Endothelial cell of umbilical vein (primary cell): Measurements from ENCODE around the gene MRPL47. TPM values are rescaled to one million over a fixed set of nuclear protein-coding genes. Genes with fewer than 3 reads are reported as not detected.

Experiments used
- BruUV-seq: library from RNA; stranded (reverse); fragments of 400-500 nt; replicated peaks from 2 replicates; lab custom pipeline; 2021; lab: Mats Ljungman, UMichigan
- CTCF ChIA-PET: fragments of 300-600, 350-600 bp; sonication (Branson Sonifier 250); formaldehyde crosslinking; loops from one replicate; lab custom pipeline; 2021; ENCODE audit warnings: antibody characterized with exemption, inconsistent platforms; lab: Charles Lee
- POLR2A ChIA-PET: fragments of 300-600, 350-600 bp; sonication (Branson Sonifier 250); formaldehyde crosslinking; loops from one replicate; lab custom pipeline; 2021; ENCODE audit warnings: antibody characterized with exemption, inconsistent platforms; lab: Charles Lee
- DNase-seq: peaks from one replicate; pipeline ENCODE4 v3.0.0-alpha.2; 2011; ENCODE audit warnings: low read depth, low spot score
- FAIRE-seq: peaks from 2 replicates; lab custom pipeline; 2011; peaks lifted over from hg19 to GRCh38; lab: Jason Lieb, UNC
- H2AFZ ChIP-seq: 2 replicates; pipeline ENCODE4 v1.6.0; 2012; ENCODE audit warnings: low read depth, low read length, control low read depth, inconsistent platforms
- H3K27ac ChIP-seq: 2 replicates; pipeline ENCODE4 v1.5.1; 2011; ENCODE audit warnings: low read depth, mild to moderate bottlenecking, control low read depth, low read length, moderate library complexity; ENCODE audit not compliant: insufficient read depth
- H3K27me3 ChIP-seq, 2 experiments: 2 replicates each; pipeline versions ENCODE4 v1.6.0 to v1.6.1; 2011; ENCODE audit warnings: low read length in 2 of 2, mixed read lengths in 1 of 2; ENCODE audit not compliant: control insufficient read depth in 2 of 2, insufficient read depth in 2 of 2
- H3K36me3 ChIP-seq, 2 experiments: 2 replicates in 1 of 2; 3 replicates in 1 of 2; pipeline ENCODE4 v1.5.1; 2011; ENCODE audit warnings: low read length in 2 of 2, mild to moderate bottlenecking in 1 of 2, moderate library complexity in 1 of 2; ENCODE audit not compliant: control insufficient read depth in 2 of 2, insufficient read depth in 2 of 2; ENCODE audit errors: extremely low read depth in 1 of 2
- H3K4me1 ChIP-seq: 3 replicates; pipeline ENCODE4 v1.5.1; 2011; ENCODE audit warnings: mild to moderate bottlenecking, low read length; ENCODE audit not compliant: control insufficient read depth, insufficient read depth; ENCODE audit errors: extremely low read depth
- H3K4me2 ChIP-seq: 2 replicates; pipeline ENCODE4 v1.6.1; 2011; ENCODE audit warnings: low read length, control low read depth, mixed read lengths; ENCODE audit not compliant: insufficient read depth
- H3K4me3 ChIP-seq, 3 experiments: fragments of 200-600 bp in 1 of 3; sonication (generic), shearing (Covaris generic) in 1 of 3; replicated peaks in 1 of 3; 2 replicates each; pipeline ENCODE4 v1.5.1; 2011 to 2016; ENCODE audit warnings: control low read depth in 3 of 3, low read length in 3 of 3, mild to moderate bottlenecking in 2 of 3, inconsistent platforms in 1 of 3, low read depth in 1 of 3, moderate library complexity in 1 of 3; ENCODE audit not compliant: insufficient read depth in 1 of 3
- H3K79me2 ChIP-seq: 2 replicates; pipeline ENCODE4 v1.6.0; 2012; ENCODE audit warnings: low read length, inconsistent platforms; ENCODE audit not compliant: control insufficient read depth, insufficient read depth
- H3K9ac ChIP-seq: replicated peaks from 2 replicates; pipeline ENCODE3; 2011; ENCODE audit warnings: low read length, control low read depth; ENCODE audit not compliant: insufficient read depth; ENCODE audit errors: extremely low read depth
- H3K9me1 ChIP-seq: replicated peaks from 3 replicates; pipeline ENCODE4 v1.6.0; 2011; ENCODE audit warnings: mild to moderate bottlenecking, low read length; ENCODE audit not compliant: control insufficient read depth, insufficient read depth; ENCODE audit errors: extremely low read depth
- H3K9me3 ChIP-seq: replicated peaks from 2 replicates; pipeline ENCODE4 v1.5.1; 2012; ENCODE audit warnings: low read length, inconsistent platforms; ENCODE audit not compliant: control insufficient read depth, insufficient read depth
- H4K20me1 ChIP-seq: replicated peaks from 2 replicates; pipeline ENCODE3; 2011; ENCODE audit warnings: mild to moderate bottlenecking, low read length; ENCODE audit not compliant: control insufficient read depth, insufficient read depth; ENCODE audit errors: extremely low read depth
- CTCF ChIP-seq, 2 donors: IDR thresholded peaks; 1 replicate in 1 of 2; 2 replicates in 1 of 2; pipeline ENCODE4 v1.5.1; 2011; ENCODE audit warnings: low read length in 2 of 2, mild to moderate bottlenecking in 2 of 2, moderate library complexity in 2 of 2, control low read depth in 1 of 2, inconsistent platforms in 1 of 2, low read depth in 1 of 2; ENCODE audit not compliant: insufficient read depth in 1 of 2; ENCODE audit errors: extremely low read depth in 1 of 2
- EZH2 ChIP-seq: IDR thresholded peaks from 2 replicates; pipeline ENCODE4 v1.6.1; 2012; ENCODE audit warnings: borderline replicate concordance, low read depth, mild to moderate bottlenecking, moderate library complexity, low read length, inconsistent platforms; ENCODE audit not compliant: severe bottlenecking
- FOS ChIP-seq: IDR thresholded peaks from 2 replicates; pipeline ENCODE4 v1.6.1; 2011; ENCODE audit warnings: mild to moderate bottlenecking, low read length, moderate library complexity, borderline replicate concordance; ENCODE audit not compliant: insufficient read depth
- GATA2 ChIP-seq: IDR thresholded peaks from 2 replicates; pipeline ENCODE4 v1.7.0; 2011; ENCODE audit warnings: low read depth, mild to moderate bottlenecking, moderate library complexity, mixed read lengths, low read length; ENCODE audit not compliant: insufficient read length, insufficient read depth
- JUN ChIP-seq: IDR thresholded peaks from 2 replicates; pipeline ENCODE4 v1.6.1; 2011; ENCODE audit warnings: borderline replicate concordance, low read depth; ENCODE audit not compliant: insufficient read length, insufficient read depth
- MYC ChIP-seq: IDR thresholded peaks from one replicate; pipeline ENCODE4 v1.6.1; 2011; ENCODE audit warnings: mild to moderate bottlenecking, low read depth, low read length
- POLR2A ChIP-seq: IDR thresholded peaks from 2 replicates; pipeline ENCODE4 v1.6.1; 2012; ENCODE audit warnings: low read depth, mild to moderate bottlenecking, control low read depth, low read length
- POLR2AphosphoS5 ChIP-seq: IDR thresholded peaks from 2 replicates; pipeline ENCODE4 v1.6.1; 2012; ENCODE audit warnings: low read depth, mild to moderate bottlenecking, control low read depth, low read length, moderate library complexity; ENCODE audit not compliant: insufficient read depth
- dilution Hi-C: fragments of 300-500 bp; cut with MboI; formaldehyde crosslinking; loops from one replicate; pipeline ENCODE4 v1.15.0; 2019; ENCODE audit warnings: low sequenced_read_pairs; ENCODE audit not compliant: extremely low pct_ligation_motif_present
- intact Hi-C: fragments of 100-400 bp; cut with micrococcal nuclease; formaldehyde crosslinking; loops from one replicate; pipeline ENCODE4 v1.10.0; 2022
- polyA plus RNA-seq, 4 experiments: library from polyadenylated mRNA; depleted of rRNA in 3 of 4; stranded (reverse) in 3 of 4; unstranded in 1 of 4; fragments of >200 nt; gene quantifications; 2 replicates each; pipeline versions ENCODE4 v1.2.1 to v1.2.3, GENCODE V29; 2011 to 2012; ENCODE audit warnings: missing spikeins in 1 of 4
- total RNA-seq: library from RNA; stranded (reverse); gene quantifications from 2 replicates; pipeline ENCODE4 v1.2.3, GENCODE V29; 2021
- TF ChIP-seq, protein P1 (sequence below): IDR thresholded peaks from 2 replicates; pipeline ENCODE4 v1.6.1; 2011; ENCODE audit not compliant: insufficient read depth, insufficient read length

MRPL47 gene
- total and polyA plus RNA-seq, 2 donors (not counting 3 experiments of a cell fraction or from before 2014, with no cell fraction given): 20.3 to 47.0 TPM

DNA sequence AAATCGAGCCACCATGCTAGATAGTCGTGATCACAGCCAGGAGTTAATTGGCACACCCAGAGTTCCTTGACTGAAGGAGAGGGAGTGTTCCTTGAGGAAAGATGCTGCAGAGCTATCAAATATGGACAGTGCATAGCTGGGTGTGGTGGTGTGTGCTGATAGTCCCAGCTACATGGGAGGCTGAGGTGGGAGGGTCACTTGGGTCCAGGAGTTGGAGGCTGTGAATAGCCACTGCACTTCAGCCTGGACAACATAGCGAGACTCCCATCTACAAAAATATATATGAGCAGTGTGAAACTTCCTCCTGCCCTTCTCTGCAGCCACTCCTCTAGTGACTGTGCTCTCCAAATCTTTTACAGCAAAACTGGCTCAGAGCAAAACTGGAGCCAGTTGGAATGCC is 38.4 kb upstream of the MRPL47 start:
- Histone ChIP-seq H3K9me3 (no peaks in the 10 kb centered on the region), H3K79me2 (no peaks in the 10 kb centered on the region), H3K9me1 (no peaks in the 10 kb centered on the region), H3K9ac (no peak overlapping the region), H3K4me2 (no peak overlapping the region), H3K27me3 (no peaks in the 10 kb centered on the region), H3K36me3 (no peaks in the 10 kb centered on the region), H2AFZ (no peak overlapping the region), H4K20me1 (no peaks in the 10 kb centered on the region), H3K27ac (no peak overlapping the region), H3K4me1 (no peaks in the 10 kb centered on the region), H3K4me3 (no peak overlapping the region)
- ChIA-PET POLR2A (no interaction called here), CTCF (no interaction called here)
- no peak for FAIRE-seq
- TF ChIP-seq EZH2: no peak
- no peak for TF ChIP-seq JUN
- no peak for TF ChIP-seq GATA2
- no peak for TF ChIP-seq POLR2AphosphoS5
- TF ChIP-seq, protein P1, sequence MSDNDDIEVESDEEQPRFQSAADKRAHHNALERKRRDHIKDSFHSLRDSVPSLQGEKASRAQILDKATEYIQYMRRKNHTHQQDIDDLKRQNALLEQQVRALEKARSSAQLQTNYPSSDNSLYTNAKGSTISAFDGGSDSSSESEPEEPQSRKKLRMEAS: no peak
- TF ChIP-seq MYC: no peak
- TF ChIP-seq CTCF (IDR thresholded peaks at IDR 0.05; ENCODE audit: extremely low read depth in 1 of 2, insufficient read depth in 1 of 2, low read depth in 1 of 2, low read length in 2 of 2): no peak
- TF ChIP-seq FOS: no peak
- no peak for TF ChIP-seq POLR2A
- dilution Hi-C loops (no loop called here), intact Hi-C loops (no loop called here)
- BruUV-seq: no TSS peak
- DNase-seq: no peak
